ENCODE results near the gene RIPPLY1.

- TF ChIP-seq CTCF (conservative IDR thresholded peaks at IDR 0.05), result no peak
- no peak for TF ChIP-seq ZFX (IDR thresholded peaks at IDR 0.05)
Measured at GRCh38 chrX:106946464-106946863, 43.3 kb upstream of the RIPPLY1 start.
